ENCODE data around the gene C9orf50.

C9orf50 gene

GRCh38 chr9:129623331-129623730 is 2.4 kb upstream of the C9orf50 start:
- no peak overlapping the region for H3K27ac ChIP-seq

GRCh38 chr9:129619787-129620668 is 873 bp downstream of the C9orf50 start:
- no peak overlapping the region for H3K27ac ChIP-seq
- TF ChIP-seq CTCF (IDR thresholded peaks at IDR 0.05) (peak; percentile 29), ZFX (IDR thresholded peaks at IDR 0.05; ENCODE audit: borderline replicate concordance) (no peak)

More at GRCh38 chr9:129623331-129623730, 2.4 kb upstream of the C9orf50 start:
- TF ChIP-seq CTCF (IDR thresholded peaks at IDR 0.05): no peak
- TF ChIP-seq ZFX (IDR thresholded peaks at IDR 0.05; ENCODE audit: borderline replicate concordance): no peak

GRCh38 chr9:129617167-129617566 is 3.7 kb downstream of the C9orf50 start:
- TF ChIP-seq ZFX (IDR thresholded peaks at IDR 0.05; ENCODE audit: borderline replicate concordance) (no peak), CTCF (IDR thresholded peaks at IDR 0.05) (peak; percentile 66)
- H3K27ac ChIP-seq: no peak overlapping the region

- no peak overlapping the region for H3K27ac ChIP-seq
- no peak for TF ChIP-seq ZFX (IDR thresholded peaks at IDR 0.05; ENCODE audit: borderline replicate concordance)
- no peak for TF ChIP-seq CTCF (IDR thresholded peaks at IDR 0.05)
Observed at GRCh38 chr9:129615407-129616285, 5.3 kb downstream of the C9orf50 start.

- H3K27ac ChIP-seq: no peak overlapping the region
- no peak for TF ChIP-seq CTCF (IDR thresholded peaks at IDR 0.05)
- TF ChIP-seq ZFX (IDR thresholded peaks at IDR 0.05; ENCODE audit: borderline replicate concordance): no peak
Observed at GRCh38 chr9:129614932-129615331, 6.0 kb downstream of the C9orf50 start.

GRCh38 chr9:129613520-129614175 is 7.3 kb downstream of the C9orf50 start:
- H3K27ac ChIP-seq: no peak overlapping the region
- no peak for TF ChIP-seq ZFX (IDR thresholded peaks at IDR 0.05; ENCODE audit: borderline replicate concordance)
- no peak for TF ChIP-seq CTCF (IDR thresholded peaks at IDR 0.05)

Data from 22Rv1 (cell line).